ENCODE results near the gene ODF2.
"Not testable (repeated sequence)": the region's sequence is repeated elsewhere in the genome, so short reads cannot be mapped to it uniquely, and the experiment has no call there.

The ODF2 gene

GRCh38 chr9:128423356-128423755 is 32.5 kb upstream of the ODF2 start:
- DNase-seq (ENCODE audit: low read depth in 2 of 2), result not testable (repeated sequence)

DNA sequence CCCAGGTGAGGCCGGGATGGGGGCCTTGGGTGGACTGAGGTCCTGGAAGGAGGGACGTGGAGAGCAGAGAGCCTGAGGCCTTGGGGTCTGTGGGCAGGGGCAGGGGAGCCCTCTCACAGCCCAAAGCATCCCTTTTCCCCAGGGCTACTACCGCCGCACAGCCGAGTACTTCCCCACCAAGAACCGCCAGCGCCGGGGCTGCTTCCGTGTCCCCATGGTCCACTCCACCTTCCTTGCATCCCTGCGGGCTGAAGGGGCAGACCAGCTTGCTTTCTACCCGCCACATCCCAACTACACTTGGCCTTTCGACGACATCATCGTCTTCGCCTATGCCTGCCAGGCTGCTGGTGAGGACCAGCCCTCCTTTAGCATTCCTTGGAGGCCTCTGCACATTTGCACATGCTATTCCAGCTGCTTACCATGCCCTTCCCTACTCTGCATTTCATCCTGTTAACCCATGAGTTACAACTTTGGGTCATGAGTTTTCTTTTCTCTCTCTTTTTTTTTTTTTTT is 31.5 kb upstream of the ODF2 start:
- DNase-seq (ENCODE audit: low read depth in 2 of 2), result no peak

GRCh38 chr9:128428644-128429512 is 26.9 kb upstream of the ODF2 start:
- no peak for DNase-seq (ENCODE audit: low read depth in 2 of 2)

- no peak for DNase-seq (ENCODE audit: low read depth in 2 of 2)
These were observed 26.2 kb upstream of the ODF2 start for GRCh38 chr9:128429513-128430086.

DNA sequence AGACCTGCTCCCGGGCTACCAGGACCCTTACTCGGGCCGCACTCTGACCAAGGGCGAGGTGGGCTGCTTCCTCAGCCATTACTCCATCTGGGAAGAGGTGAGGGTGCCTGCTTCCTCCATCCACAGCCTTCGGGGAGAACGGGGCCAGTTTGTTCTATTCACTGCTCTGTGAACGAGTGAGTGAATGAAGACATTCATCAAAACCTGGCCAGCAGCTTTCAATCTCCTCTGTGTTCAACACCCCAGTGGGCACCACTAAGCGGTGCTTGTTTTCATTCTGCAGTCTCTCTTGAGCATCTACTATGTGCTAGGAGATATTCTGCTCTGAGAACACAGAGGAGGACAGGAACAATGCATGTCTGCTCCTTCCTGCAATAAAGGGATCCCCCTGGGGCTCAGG is 24.6 kb upstream of the ODF2 start:
- DNase-seq (ENCODE audit: low read depth in 2 of 2), result no peak

DNA sequence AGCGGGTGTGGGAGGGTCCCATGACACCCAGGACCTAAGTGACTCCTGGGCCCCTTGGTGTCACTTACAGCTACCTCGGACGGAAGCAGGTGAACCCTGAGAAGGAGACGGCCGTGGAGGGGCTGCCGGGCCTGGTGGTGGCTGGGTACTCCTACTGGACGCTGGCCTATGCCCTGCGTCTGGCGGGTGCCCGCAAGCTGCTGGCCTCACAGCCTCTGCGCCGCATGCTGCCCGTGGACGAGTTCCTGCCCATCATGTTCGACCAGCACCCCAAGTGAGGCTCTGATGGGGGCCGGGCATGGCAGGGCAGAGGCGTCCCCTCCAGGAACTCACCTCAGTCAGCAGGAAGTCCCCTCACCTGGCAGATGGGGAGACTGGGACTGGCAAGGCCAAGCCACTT is 21.5 kb upstream of the ODF2 start:
- DNase-seq (ENCODE audit: low read depth in 2 of 2), result no peak

DNA sequence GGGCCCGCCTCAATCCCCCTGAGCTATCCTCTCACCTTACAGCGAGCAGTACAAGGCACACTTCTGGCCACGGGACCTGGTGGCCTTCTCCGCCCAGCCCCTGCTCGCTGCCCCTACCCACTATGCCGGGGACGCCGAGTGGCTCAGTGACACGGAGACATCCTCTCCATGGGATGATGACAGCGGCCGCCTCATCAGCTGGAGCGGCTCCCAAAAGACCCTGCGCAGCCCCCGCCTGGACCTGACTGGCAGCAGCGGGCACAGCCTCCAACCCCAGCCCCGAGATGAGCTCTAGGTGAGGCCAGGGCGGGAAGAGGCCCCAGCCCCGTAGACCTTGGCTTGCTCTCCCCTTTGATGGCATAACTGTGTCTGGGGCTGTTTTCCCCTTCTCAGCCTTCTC is 20.2 kb upstream of the ODF2 start:
- no peak for DNase-seq (ENCODE audit: low read depth in 2 of 2)

DNA sequence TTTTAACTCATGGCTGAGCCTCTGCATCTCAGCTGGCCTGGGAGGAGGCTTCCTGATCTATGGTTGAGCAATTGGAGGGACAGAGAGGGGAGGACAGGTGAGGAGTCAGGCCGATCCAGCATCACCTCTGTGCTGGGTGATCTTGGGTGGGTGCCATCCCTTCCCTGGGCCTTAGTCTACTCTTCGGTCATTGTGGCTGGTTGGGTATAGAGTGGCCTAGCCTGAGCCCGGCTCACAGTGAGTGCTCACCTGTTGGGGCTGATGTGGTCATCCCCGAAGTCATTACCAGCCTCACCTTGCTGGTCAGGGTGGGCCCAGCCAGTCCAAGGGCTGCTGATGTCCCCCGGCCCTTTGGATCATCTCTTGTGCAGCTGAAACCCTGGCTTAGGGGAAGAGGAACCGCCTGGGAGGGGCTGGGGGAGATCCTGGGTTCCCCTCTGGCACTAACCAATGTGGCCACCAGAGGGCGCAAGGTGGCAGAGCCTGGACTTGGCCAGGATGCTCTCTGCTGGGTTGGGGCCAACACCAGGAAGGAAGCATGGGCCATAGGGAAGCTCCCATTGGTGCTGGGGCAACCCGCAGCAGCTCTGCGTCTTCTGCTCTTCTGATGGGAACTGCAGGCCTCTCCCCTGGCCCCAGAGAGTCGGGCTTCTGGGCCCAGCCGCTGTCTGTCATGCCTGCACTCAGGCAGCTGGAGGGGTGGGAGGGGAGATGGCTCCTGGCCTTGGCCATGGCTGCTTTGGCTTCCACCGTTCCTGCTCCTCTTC is 17.3 kb upstream of the ODF2 start:
- peak; percentile 57 to 72 for DNase-seq (ENCODE audit: low read depth in 2 of 2)

- DNase-seq (ENCODE audit: low read depth in 2 of 2), result no peak
These were observed 16.5 kb upstream of the ODF2 start for GRCh38 chr9:128439273-128439672.

DNA sequence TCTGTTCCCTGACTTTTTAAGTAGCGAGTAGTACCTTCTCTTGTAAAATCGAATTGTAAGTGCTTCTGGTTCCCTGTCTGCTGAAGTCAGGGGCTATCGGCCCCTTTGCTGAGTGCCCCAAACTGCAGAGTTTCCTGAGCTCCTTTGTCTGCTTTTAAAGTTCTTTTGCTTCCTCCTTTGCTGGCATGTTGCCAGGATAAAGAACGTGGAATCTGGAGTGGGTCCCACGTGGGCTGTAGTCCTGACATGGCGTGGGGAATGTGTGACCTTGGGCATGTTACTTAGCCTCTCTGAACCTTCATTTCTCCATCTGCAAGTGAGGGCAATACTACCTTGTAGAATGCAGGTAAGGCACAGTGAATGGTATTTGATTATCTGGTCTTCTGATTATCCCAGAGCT is 13.7 kb upstream of the ODF2 start:
- no peak for DNase-seq (ENCODE audit: low read depth in 2 of 2)

DNA sequence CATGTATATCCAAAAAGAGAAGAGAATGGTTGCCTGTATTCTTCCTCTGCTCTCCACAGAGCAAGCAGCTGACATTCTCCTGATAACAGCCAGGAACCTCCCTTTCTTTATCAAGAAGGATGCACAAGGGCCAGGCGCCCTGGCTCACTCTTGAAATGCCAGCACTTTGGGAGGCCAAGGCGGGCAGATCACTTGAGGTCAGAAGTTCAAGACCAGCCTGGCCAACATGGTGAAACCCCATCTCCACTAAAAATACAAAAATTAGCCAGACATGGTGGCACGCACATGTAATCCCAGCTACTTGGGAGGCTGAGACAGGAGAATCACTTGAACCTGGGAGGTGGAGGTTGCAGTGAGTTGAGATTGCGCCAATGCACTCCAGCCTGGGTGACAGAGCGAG is 9.3 kb upstream of the ODF2 start:
- not testable (repeated sequence) for DNase-seq (ENCODE audit: low read depth in 2 of 2)

- no peak for DNase-seq (ENCODE audit: low read depth in 2 of 2)
These were observed 7.1 kb upstream of the ODF2 start for GRCh38 chr9:128448746-128449145.

- DNase-seq (ENCODE audit: low read depth in 2 of 2), result no peak
These were observed 815 bp upstream of the ODF2 start for GRCh38 chr9:128454991-128455390.

GRCh38 chr9:128456613-128457061 is 831 bp downstream of the ODF2 start:
- DNase-seq (ENCODE audit: low read depth in 2 of 2), result peak; percentile 24 to 45

GRCh38 chr9:128457207-128457606 is 1.4 kb downstream of the ODF2 start:
- DNase-seq (ENCODE audit: low read depth in 2 of 2), result no peak

- no peak for DNase-seq (ENCODE audit: low read depth in 2 of 2)
These were observed 3.2 kb downstream of the ODF2 start for GRCh38 chr9:128459011-128459410.

- DNase-seq (ENCODE audit: low read depth in 2 of 2), result no peak
These were observed 13.3 kb downstream of the ODF2 start for GRCh38 chr9:128469070-128469469.

DNA sequence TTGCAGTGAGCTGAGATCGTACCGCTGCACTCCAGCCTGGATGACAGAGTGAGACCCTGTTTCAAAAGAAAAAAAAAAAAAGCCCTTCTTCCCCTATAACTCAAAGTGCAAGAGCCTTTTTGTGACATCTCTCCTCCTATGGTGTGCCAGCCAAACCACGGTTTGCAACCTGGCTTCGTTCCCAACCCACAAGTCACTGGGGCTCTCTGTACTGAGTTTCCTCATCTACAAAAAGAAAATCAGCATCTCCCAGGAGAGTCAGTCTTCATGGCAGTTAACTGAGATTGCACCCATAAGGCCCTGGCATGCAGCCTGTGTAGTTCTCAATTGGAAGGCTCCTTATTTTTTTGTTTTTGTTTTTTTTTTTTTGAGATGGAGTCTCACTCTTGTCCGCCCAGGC is 14.8 kb downstream of the ODF2 start:
- DNase-seq (ENCODE audit: low read depth in 2 of 2), result no peak

GRCh38 chr9:128473104-128473503 is 17.3 kb downstream of the ODF2 start:
- no peak for DNase-seq (ENCODE audit: low read depth in 2 of 2)

DNA sequence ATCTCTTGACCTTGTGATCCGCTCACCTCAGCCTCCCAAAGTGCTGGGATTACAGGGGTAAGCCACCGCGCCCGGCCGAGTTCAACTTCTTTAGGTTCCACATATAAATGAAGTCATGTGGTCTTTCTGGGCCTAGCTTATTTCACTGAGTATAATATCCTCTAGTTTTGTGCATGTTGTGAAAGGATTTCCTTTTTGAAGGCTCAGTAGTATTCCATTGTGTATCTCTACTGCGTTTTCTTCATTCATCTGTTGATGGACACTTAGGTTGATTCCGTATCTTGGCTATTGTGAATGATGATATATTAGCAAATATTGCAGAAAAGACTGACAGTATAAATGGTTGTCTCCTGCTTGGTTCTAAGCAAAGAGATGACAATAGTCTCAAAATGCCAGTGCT is 20.1 kb downstream of the ODF2 start:
- no peak for DNase-seq (ENCODE audit: low read depth in 2 of 2)

DNA sequence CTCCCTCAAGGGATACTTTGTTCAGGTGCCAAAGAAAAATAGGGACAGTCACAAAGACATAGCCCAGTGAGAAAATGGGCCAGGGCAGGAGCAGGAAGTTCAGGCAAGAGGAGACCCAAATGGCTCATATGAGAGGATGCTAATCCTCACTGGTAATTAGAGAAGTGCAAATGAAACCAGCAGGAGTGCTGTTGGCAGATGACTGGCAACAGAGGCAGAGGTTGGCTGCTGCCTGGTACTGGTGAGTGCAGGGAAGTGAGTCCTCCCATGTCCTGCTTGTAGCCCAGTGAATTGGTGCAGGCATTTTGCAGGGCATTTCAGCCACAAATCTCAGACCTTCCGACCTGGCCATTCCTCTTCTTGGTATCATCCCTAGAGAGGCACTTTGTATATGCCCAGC is 23.5 kb downstream of the ODF2 start:
- DNase-seq (ENCODE audit: low read depth in 2 of 2), result no peak

DNA sequence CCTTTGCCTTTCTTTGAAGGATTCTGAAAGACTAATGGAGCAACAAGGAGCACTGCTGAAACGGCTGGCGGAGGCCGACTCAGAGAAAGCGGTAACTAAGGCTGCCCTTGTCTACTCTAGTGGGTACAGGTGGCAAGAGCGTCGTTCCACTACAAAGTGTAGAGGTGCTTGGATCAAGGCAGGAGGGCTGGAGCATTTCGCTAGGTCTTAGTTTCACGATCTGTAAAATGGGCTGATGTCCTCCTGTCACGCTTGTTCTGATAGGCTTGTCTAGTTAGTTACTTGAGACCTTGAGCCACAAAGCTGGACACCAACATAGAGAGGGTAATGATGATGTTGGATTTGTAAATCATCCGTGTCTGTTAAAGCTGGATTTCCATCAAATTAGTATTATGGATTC is 25.8 kb downstream of the ODF2 start:
- no peak for DNase-seq (ENCODE audit: low read depth in 2 of 2)

Data from stimulated activated CD8-positive, alpha-beta memory T cell treated with anti-CD3 and anti-CD28 coated beads, Interleukin-2, amount 100 ng/mL, for 1 hour (primary cell).